ENCODE data around the gene RAPGEF4.
A peak's percentile ranks its signal among the peaks of the same experiment; 100 is the strongest.

RAPGEF4 gene

GRCh38 chr2:172833898-172834297, 98.3 kb downstream of the RAPGEF4 start:
- no peak for DNase-seq

- DNase-seq: peak; percentile 73
These were observed 99.2 kb downstream of the RAPGEF4 start for GRCh38 chr2:172834881-172835280.

DNA sequence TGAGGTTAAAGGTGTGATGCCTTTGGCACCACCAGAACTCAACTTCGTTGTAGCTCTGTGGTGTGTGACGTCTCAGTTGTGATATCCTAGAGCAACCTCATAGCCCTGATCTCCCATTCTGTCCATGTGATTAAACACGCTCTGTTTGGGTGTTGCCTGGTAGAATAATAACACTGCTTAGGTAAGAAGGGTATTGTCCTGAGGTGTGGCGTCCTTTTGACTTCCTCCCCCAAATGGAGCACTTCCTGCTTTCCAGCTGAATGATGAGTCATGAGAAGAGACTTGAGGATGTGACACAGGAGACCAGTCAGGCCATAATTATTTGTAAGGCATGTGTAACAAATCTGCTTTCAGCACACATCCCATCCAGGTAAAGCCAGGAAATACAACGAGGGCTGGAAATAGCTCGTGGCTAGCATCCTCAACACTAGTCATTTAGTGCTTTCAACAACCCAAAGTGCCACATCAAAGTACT, 100.7 kb downstream of the RAPGEF4 start:
- peak; percentile 9 for DNase-seq

- DNase-seq: no peak
These were observed 101.2 kb downstream of the RAPGEF4 start for GRCh38 chr2:172836827-172837226.

DNA sequence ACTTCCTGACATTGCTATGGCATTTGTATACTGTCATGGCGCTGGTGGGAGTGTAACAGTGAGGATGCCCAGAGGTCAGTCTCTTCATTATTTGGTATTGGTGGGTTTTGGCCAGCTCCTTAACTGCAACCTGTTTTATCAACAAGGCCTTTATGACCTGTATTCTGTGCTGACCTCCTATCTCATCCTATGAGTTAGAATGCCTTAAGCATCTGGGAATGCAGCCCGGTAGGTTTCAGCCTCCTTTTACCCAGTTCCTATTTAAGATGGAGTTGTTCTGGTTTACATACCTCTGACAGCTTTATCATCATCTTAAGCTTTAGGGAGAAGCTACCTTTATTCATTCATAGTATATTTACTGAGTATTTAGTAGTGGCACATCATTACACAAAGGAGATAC, 103.8 kb downstream of the RAPGEF4 start:
- DNase-seq: no peak

GRCh38 chr2:172842511-172843265, 107.0 kb downstream of the RAPGEF4 start:
- no peak for DNase-seq

DNA sequence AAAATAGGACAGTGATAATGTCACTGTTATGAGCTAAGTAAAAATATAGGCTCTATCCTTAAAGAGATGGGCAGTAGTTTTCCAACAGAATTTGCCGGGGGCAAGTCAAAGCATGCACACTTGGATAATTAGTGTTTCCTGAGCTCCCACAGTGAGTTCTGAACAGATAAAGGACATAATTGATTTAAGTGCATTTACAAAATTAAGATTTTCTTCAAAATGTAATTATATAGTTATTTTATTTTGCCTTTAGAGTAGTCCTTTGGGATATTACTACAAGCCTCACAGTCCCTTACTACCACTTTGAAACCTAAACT, 107.6 kb downstream of the RAPGEF4 start:
- DNase-seq: no peak

- DNase-seq: no peak
These were observed 108.5 kb downstream of the RAPGEF4 start for GRCh38 chr2:172843902-172844715.

- DNase-seq: no peak
These were observed 109.5 kb downstream of the RAPGEF4 start for GRCh38 chr2:172845028-172845630.

GRCh38 chr2:172846551-172846950, 110.9 kb downstream of the RAPGEF4 start:
- DNase-seq: no peak

DNA sequence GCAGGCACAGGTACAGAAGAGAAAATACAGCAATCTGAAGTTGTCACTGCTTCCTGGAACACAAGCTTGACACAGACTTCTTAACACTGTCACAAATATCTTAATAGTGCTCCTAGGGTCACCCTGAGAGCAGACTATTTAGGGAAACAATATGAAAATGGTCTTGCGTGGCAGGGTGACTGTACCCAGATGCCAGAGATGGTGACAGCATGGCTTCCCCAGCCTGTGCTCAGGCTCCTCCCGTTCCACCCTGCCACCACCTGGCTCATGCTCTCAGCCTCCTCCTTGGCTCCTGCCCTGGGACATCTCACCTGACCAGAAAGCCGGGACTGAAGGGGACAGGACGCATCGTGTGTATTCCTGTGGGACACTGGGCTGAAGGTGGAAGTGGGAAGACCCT, 111.5 kb downstream of the RAPGEF4 start:
- no peak for DNase-seq

GRCh38 chr2:172848519-172848918, 112.9 kb downstream of the RAPGEF4 start:
- DNase-seq: peak; percentile 4

DNA sequence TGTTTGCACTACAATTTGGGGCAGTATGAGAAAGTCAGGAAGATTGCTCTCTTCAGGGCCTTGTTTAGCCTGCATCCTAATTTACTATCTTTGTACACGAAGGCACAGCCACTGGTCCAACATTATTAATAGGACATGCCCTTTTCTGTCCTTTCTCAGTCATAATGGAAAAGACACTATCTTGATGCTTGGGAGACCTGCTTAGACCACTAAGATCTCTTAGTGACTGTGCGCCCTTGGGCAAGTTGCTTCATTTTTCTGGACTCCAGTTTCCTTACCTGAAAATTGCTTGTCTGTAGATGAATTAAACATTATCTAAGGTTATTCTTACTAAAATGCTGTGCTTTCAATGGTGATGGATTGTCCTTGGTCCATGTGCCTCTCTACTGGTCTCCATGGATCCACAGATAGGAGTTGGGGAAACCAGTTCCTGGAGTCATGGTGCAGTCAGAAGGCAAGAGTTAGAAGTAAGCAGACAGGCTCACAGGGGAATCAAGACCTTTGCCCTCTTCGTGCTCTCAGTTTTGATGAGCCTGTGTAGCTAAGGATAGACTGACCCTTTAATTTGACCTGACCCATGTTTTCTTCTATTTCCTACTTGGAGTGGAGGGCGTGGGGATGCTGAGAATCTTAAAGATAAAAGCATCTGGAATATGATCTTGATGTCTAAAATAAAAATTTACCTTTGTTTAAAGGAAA, 114.0 kb downstream of the RAPGEF4 start:
- no peak for DNase-seq

DNA sequence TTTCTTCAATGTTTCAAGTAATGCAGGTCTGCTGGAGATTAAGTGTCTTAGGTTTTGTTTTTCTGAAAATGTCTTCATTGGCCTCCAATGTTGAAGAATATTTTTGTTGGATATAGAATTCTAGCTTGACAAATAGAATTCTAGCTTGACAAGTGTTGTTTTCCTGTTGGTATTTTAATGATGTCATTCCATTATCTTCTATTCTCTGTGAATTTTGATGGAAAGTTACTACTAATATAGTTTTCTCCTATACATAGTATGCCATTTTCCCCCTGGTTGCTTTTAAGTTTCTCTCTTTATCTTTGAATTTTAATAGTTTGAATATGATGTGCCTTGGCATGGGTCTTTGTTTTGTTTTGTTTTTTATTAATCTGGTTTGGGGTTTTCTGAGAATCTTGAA, 119.9 kb downstream of the RAPGEF4 start:
- no peak for DNase-seq

GRCh38 chr2:172856606-172857005, 121.0 kb downstream of the RAPGEF4 start:
- DNase-seq: no peak

DNA sequence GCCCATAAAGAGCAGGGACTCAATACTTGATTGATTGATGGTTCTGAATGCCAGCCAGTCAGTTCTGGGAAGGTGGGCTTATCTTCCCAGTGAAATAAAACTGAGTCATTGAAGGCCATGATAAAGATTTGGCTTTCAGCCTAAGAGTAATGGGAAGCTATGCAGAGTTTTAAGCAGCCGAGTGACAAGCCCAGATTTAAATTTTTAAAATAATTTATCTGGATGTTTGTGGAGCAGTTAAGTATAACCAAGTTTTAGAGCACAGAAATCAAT, 122.8 kb downstream of the RAPGEF4 start:
- no peak for DNase-seq

- DNase-seq: no peak
These were observed 124.1 kb downstream of the RAPGEF4 start for GRCh38 chr2:172859581-172860335.

- DNase-seq: no peak
These were observed 124.7 kb downstream of the RAPGEF4 start for GRCh38 chr2:172860336-172860707.

DNA sequence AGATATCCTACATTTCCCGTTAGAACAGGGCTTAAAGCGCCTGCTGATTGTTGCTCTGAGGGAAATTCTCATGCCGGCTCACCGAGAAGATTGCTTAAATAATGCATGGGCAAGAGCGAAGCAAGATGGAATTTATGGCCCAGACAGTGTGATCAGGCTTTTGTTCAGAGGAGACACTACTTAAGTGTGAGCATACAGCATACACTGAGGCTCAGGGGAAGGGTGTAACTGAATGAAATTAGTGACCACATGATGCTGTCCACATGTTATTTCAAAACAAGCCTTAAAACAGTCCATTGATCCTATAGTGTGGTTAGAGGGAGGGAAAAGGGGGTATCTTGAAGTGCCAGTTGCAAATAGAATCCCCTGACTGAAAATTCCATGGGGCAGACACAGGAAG, 125.5 kb downstream of the RAPGEF4 start:
- no peak for DNase-seq

DNA sequence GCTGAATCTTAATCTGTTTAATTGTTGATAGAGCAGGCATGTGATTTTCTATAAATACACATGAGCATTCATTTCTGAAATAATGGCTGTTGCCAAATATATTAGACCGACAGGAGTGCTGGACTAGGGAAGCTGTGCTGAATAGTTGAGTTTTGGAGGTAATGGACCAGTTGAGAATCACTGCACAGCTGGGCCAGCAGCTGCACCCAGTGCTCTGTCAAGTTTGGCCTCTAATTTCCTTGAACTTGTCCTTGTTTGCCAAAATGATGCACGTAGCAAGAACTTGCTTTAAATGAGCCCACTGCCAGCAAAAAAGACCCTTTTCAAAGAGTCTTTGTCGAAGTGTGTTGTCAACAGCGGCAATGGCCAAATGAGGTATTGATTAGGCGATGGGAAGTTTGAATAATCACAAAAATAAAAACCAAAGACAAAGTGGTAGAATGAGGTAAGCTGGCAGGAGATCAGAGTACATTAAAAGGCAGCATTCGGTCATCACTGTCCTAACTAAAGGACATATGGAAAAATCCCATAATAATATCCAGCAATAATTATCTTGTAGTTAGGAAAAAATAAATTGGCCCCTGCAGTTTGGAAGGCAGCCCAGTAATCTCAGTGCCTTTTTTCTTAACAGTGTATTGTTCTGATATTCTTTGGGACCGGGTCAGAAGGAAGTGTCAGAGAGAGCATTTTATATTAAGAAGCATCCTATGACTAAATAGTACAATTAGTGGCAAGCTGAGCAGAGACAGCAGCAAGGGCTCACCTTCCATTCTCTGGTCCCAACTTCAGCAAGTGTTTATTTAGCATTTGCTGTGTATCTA, 126.2 kb downstream of the RAPGEF4 start:
- DNase-seq: no peak

DNA sequence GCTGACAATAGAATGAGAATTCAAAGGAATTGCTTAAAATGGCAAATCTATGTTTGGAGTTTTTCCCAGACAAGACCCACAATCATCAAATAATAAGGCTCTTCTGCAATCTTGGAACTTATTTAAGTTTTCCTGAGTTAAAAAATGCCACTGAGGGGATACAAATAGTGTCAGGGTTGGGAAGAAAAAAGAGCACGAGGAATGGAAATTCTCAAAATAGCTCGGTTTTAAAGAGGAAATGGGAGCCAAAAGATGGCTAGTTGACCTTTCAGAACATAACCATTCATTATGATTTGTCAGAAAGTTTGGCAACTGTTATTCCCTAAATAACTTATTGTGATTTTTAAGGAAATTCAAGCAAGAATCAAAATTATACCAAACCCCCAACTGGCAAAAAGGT, 127.7 kb downstream of the RAPGEF4 start:
- DNase-seq: no peak

DNA sequence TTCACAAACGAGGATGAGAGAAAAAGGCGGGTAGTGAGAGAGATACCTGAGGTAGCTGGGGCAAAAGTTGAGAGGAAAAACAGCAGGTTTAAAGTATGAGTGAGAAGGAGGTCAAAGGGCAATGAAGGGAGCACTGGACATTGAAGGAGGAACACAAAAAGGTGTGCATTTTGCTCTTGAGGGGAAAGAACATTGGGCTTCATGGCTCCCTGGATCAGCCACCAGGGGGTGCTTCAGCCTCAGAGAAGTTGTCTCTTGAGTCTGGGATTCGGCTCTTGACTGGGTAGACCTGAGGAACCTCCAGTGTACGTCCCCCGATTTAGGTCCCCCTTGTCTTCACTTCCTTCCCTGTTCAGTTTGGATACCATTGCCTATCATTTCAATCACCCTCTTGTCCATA, 128.5 kb downstream of the RAPGEF4 start:
- DNase-seq: no peak
